ENCODE data around the gene PTGES3L. TPM values are rescaled to one million over a fixed set of nuclear protein-coding genes. Genes with fewer than 3 reads are reported as not detected.

The PTGES3L gene
- polyA plus RNA-seq, 1 donor (not counting 4 experiments of a cell fraction or from before 2014, with no cell fraction given): 0.37 TPM

DNA sequence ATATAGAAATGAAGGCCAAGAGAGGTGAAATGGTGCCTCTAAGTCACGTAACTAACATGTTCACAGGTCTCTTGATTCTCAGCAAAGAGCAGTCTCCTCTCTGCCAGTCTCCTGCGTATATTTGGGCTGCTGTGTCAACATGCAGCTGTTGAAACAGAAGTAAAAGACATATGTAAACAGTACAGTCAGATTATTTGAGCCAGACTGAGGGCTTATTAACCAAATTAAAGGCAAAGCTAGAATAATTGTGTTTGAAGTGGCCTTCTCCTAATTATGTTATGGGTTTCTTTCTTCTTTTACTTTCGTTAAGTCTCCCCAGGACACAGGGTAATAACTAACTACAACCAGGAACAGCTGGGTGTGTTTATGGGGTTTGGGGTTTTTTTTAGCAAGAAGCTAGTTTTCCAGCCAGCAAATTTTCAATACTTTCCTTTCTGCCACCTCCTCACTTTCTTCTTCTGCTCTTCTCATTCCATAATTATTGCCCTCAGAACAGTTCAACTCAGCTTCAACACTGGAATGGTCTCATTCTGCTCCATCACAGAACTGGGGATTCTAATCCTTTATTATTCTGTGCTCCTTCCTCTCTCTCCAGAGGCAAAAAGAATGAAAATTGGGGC, 60.9 kb downstream of the PTGES3L start:
- Histone ChIP-seq H3K9me3 (ENCODE audit: control insufficient read depth, low read depth, low read length) (no peaks in the 10 kb centered on the region), H3K4me1 (ENCODE audit: control insufficient read depth, extremely low read depth, insufficient read depth, low read length) (no peaks in the 10 kb centered on the region), H3K27ac (ENCODE audit: control insufficient read depth, insufficient read depth, low read length) (no peak overlapping the region), H3K27me3 (ENCODE audit: control insufficient read depth, extremely low read depth, insufficient read depth, low read length) (no peaks in the 10 kb centered on the region), H3K4me2 (ENCODE audit: control insufficient read depth, extremely low read depth, insufficient read depth, low read depth, low read length) (no peak overlapping the region), H3K36me3 (ENCODE audit: control insufficient read depth in 2 of 2, extremely low read depth in 1 of 2, insufficient read depth in 2 of 2, low read length in 2 of 2) (no peaks in the 10 kb centered on the region), H3K9ac (ENCODE audit: control insufficient read depth, extremely low read depth, insufficient read depth, low read length) (no peak overlapping the region), H3K4me3 (ENCODE audit: control insufficient read depth in 2 of 3, extremely low read depth in 1 of 3, insufficient read depth in 2 of 3, low read depth in 1 of 3, low read length in 3 of 3) (no peak overlapping the region), H2AFZ (ENCODE audit: control insufficient read depth, low read length) (no peak overlapping the region), H4K20me1 (ENCODE audit: control insufficient read depth, extremely low read depth, insufficient read depth, low read length) (no peaks in the 10 kb centered on the region), H3K9me1 (ENCODE audit: control insufficient read depth, extremely low read depth, insufficient read depth, low read length) (no peaks in the 10 kb centered on the region), H3K79me2 (ENCODE audit: control insufficient read depth, insufficient read depth, low read length) (no peaks in the 10 kb centered on the region)
- FAIRE-seq: no peak
- dilution Hi-C loops (cut with MboI; ENCODE audit: extremely low pct_ligation_motif_present, low sequenced_read_pairs): no loop called here
- TF ChIP-seq EZH2 (IDR thresholded peaks at IDR 0.05; ENCODE audit: low read length): no peak
- TF ChIP-seq, protein P1, sequence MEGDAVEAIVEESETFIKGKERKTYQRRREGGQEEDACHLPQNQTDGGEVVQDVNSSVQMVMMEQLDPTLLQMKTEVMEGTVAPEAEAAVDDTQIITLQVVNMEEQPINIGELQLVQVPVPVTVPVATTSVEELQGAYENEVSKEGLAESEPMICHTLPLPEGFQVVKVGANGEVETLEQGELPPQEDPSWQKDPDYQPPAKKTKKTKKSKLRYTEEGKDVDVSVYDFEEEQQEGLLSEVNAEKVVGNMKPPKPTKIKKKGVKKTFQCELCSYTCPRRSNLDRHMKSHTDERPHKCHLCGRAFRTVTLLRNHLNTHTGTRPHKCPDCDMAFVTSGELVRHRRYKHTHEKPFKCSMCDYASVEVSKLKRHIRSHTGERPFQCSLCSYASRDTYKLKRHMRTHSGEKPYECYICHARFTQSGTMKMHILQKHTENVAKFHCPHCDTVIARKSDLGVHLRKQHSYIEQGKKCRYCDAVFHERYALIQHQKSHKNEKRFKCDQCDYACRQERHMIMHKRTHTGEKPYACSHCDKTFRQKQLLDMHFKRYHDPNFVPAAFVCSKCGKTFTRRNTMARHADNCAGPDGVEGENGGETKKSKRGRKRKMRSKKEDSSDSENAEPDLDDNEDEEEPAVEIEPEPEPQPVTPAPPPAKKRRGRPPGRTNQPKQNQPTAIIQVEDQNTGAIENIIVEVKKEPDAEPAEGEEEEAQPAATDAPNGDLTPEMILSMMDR (optimal IDR thresholded peaks at IDR 0.05 in 1 of 3, IDR thresholded peaks at IDR 0.05 in 1 of 3, conservative IDR thresholded peaks at IDR 0.05 in 1 of 3; ENCODE audit: extremely low read depth in 1 of 3, insufficient read depth in 2 of 3, low read length in 3 of 3): no peak
- no peak for DNase-seq (ENCODE audit: low read depth, low spot score)

Small RNA genes lying within 50 kb of the gene (small RNA-seq; reads per million reads assigned to genes)
- gene AARSD1 (ENCODE audit: insufficient read length in 3 of 3, low read depth in 3 of 3, low replicate concordance in 1 of 3) (0.07 to 0.33 (median 0.25) reads per million in 3 experiments), gene RF00561 (ENCODE audit: insufficient read length in 3 of 3, low read depth in 3 of 3, low replicate concordance in 1 of 3) (0 reads per million in 3 experiments)

Other genes starting within 250 kb of the PTGES3L start
- 13.6 to 18.4 TPM (median 18.3 TPM) in 3 replicates for gene EZH1, start 235.0 kb downstream of the PTGES3L start, polyA plus RNA-seq
- gene RAMP2, start 218.9 kb downstream of the PTGES3L start, polyA plus RNA-seq: 0.19 TPM in 1 of 3 replicates, not detected in the others
- gene VPS25, start 206.6 kb downstream of the PTGES3L start, polyA plus RNA-seq: 122 to 141 TPM (median 133 TPM) in 3 replicates
- gene WNK4, start 199.5 kb downstream of the PTGES3L start, polyA plus RNA-seq: 0.03 to 0.10 TPM (median 0.04 TPM) in 3 replicates
- gene COA3, start 181.4 kb downstream of the PTGES3L start, polyA plus RNA-seq: 83.6 to 97.8 TPM (median 92.4 TPM) in 3 replicates
- gene CNTD1, start 181.2 kb downstream of the PTGES3L start, polyA plus RNA-seq: not detected in 3 replicates
- 71.6 to 94.2 TPM (median 89.8 TPM) in 3 replicates for gene BECN1, start 155.8 kb downstream of the PTGES3L start, polyA plus RNA-seq
- 108 to 257 TPM (median 190 TPM) in 3 replicates for gene PSME3, start 146.7 kb downstream of the PTGES3L start, polyA plus RNA-seq
- 0.73 to 1.5 TPM (median 0.94 TPM) in 3 replicates for gene AOC2, start 135.5 kb downstream of the PTGES3L start, polyA plus RNA-seq
- gene AOC3, start 128.9 kb downstream of the PTGES3L start, polyA plus RNA-seq: 0.18 to 0.30 TPM (median 0.22 TPM) in 3 replicates
- not detected in 3 replicates for gene G6PC1, start 79.3 kb downstream of the PTGES3L start, polyA plus RNA-seq
- 38.5 to 49.3 TPM (median 45.0 TPM) in 3 replicates for gene AARSD1, start 15.6 kb downstream of the PTGES3L start, polyA plus RNA-seq
- 10.8 to 12.8 TPM (median 11.1 TPM) in 3 replicates for gene RUNDC1, start 485 bp upstream of the PTGES3L start, polyA plus RNA-seq
- 4,091 to 7,614 TPM (median 7,074 TPM) in 3 replicates for gene RPL27, start 18.3 kb upstream of the PTGES3L start, polyA plus RNA-seq
- 22.0 to 34.8 TPM (median 27.6 TPM) in 3 replicates for gene IFI35, start 26.7 kb upstream of the PTGES3L start, polyA plus RNA-seq
- gene VAT1, start 42.3 kb upstream of the PTGES3L start, polyA plus RNA-seq: 151 to 186 TPM (median 183 TPM) in 3 replicates
- 0.12 to 0.20 TPM (median 0.15 TPM) in 3 replicates for gene RND2, start 45.2 kb upstream of the PTGES3L start, polyA plus RNA-seq
- 11.1 to 17.2 TPM (median 15.8 TPM) in 3 replicates for gene BRCA1, start 145.3 kb upstream of the PTGES3L start, polyA plus RNA-seq
- 65.7 to 70.8 TPM (median 67.7 TPM) in 3 replicates for gene NBR1, start 191.1 kb upstream of the PTGES3L start, polyA plus RNA-seq
- gene TMEM106A, start 231.8 kb upstream of the PTGES3L start, polyA plus RNA-seq: 0.93 to 1.9 TPM (median 1.1 TPM) in 3 replicates
- not detected in 3 replicates for gene CCDC200, start 248.5 kb upstream of the PTGES3L start, polyA plus RNA-seq